Endodermal cell (in vitro differentiated cells): ENCODE results near the gene FKBP6. TPM values are rescaled to one million over a fixed set of nuclear protein-coding genes. Genes with fewer than 3 reads are reported as not detected.

Experiments
- DNase-seq: peaks from one replicate; pipeline ENCODE4 v3.0.0-alpha.2; 2017
- H3K27ac ChIP-seq: 2 replicates; pipeline ENCODE4 v1.5.1; 2013; ENCODE audit warnings: mild to moderate bottlenecking, low read depth, low read length, moderate library complexity
- H3K27me3 ChIP-seq: 2 replicates; pipeline ENCODE4 v1.6.1; 2013; ENCODE audit warnings: mild to moderate bottlenecking, low read length, moderate library complexity; ENCODE audit not compliant: insufficient read depth, control insufficient read depth, poor library complexity, severe bottlenecking
- H3K36me3 ChIP-seq: 2 replicates; pipeline ENCODE4 v1.7.0; 2013; ENCODE audit warnings: mild to moderate bottlenecking, low read length, moderate library complexity; ENCODE audit not compliant: control insufficient read depth, insufficient read depth
- H3K4me1 ChIP-seq: one replicate; pipeline ENCODE4 v1.7.0; 2013; ENCODE audit warnings: low read length; ENCODE audit not compliant: control insufficient read depth, insufficient read depth
- H3K4me3 ChIP-seq: 2 replicates; pipeline ENCODE4 v1.5.1; 2013; ENCODE audit warnings: mild to moderate bottlenecking, low read length, moderate library complexity
- H3K9ac ChIP-seq: 2 replicates; pipeline ENCODE4 v1.6.1; 2013; ENCODE audit warnings: mild to moderate bottlenecking, low read length, moderate library complexity; ENCODE audit not compliant: poor library complexity, severe bottlenecking; ENCODE audit errors: extremely low read depth
- H3K9me3 ChIP-seq: 2 replicates; pipeline ENCODE4 v1.6.1; 2013; ENCODE audit warnings: mild to moderate bottlenecking, low read length, moderate library complexity; ENCODE audit not compliant: control insufficient read depth
- H3K27ac Mint-ChIP-seq: 2 replicates; pipeline ENCODE4 v1.8.0; 2020; ENCODE audit warnings: mixed read lengths
- H3K27me3 Mint-ChIP-seq: 2 replicates; pipeline ENCODE4 v1.8.0; 2021; ENCODE audit warnings: mild to moderate bottlenecking, mixed read lengths; ENCODE audit not compliant: insufficient read depth
- H3K36me3 Mint-ChIP-seq: 2 replicates; pipeline ENCODE4 v1.8.0; 2020; ENCODE audit warnings: low read depth, mixed read lengths
- H3K4me1 Mint-ChIP-seq: 2 replicates; pipeline ENCODE4 v1.8.0; 2020; ENCODE audit warnings: mixed read lengths
- H3K4me3 Mint-ChIP-seq: 2 replicates; pipeline ENCODE4 v1.8.0; 2020; ENCODE audit warnings: mild to moderate bottlenecking, moderate library complexity, mixed read lengths
- H3K9me3 Mint-ChIP-seq: 2 replicates; pipeline ENCODE4 v1.8.0; 2020; ENCODE audit warnings: mild to moderate bottlenecking, mixed read lengths
- CTCF ChIP-seq: fragments of 200-600 bp; sonication (generic); conservative IDR thresholded peaks from 2 replicates; pipeline ENCODE4 v1.5.0; 2021; ENCODE audit warnings: antibody characterized with exemption, mild to moderate bottlenecking
- WGBS, 2 experiments: methylation state at CpG; one replicate each; pipeline versions ENCODE4 v1.1.5 to v1.1.7; 2013; ENCODE audit warnings: missing lambda C conversion rate in 2 of 2, mixed read lengths in 1 of 2; ENCODE audit not compliant: insufficient coverage in 1 of 2, insufficient read length in 1 of 2; 5-methylcytosine and 5-hydroxymethylcytosine counted together
- total RNA-seq, 2 donors: library from RNA; stranded (reverse); fragmentation: NEBNext Ultra II Directional in 1 of 2; extraction: Animal tissue kit (Norgen Biotek cat#: 25700) in 1 of 2; gene quantifications; 2 replicates in 1 of 2; 3 replicates in 1 of 2; pipeline ENCODE4 v1.2.1, GENCODE V29; 2021

The FKBP6 gene
- total RNA-seq, 2 donors from 2014 or later = not detected

- Histone ChIP-seq H3K4me3 (no peak overlapping the region), H3K9me3 (peaks cover 10% of the 10 kb centered on the region), H3K27ac (no peak overlapping the region), H3K4me1 (peaks cover 6% of the 10 kb centered on the region), H3K9ac (no peak overlapping the region), H3K27me3 (no peaks in the 10 kb centered on the region), H3K36me3 (no peaks in the 10 kb centered on the region)
- Mint-ChIP-seq H3K4me1 (peaks cover 13% of the 10 kb centered on the region), H3K9me3 (peaks cover 7% of the 10 kb centered on the region), H3K27me3 (no peaks in the 10 kb centered on the region), H3K27ac (no peak overlapping the region), H3K4me3 (no peak overlapping the region), H3K36me3 (no peaks in the 10 kb centered on the region)
- WGBS, 2 experiments = 56 to 59% methylated on average over 5 to 6 of the region's 6 CpGs
- DNase-seq = peak; percentile 78
- TF ChIP-seq CTCF = no peak
These were observed 23.6 kb downstream of the FKBP6 start for GRCh38 chr7:73351447-73352167.

DNA sequence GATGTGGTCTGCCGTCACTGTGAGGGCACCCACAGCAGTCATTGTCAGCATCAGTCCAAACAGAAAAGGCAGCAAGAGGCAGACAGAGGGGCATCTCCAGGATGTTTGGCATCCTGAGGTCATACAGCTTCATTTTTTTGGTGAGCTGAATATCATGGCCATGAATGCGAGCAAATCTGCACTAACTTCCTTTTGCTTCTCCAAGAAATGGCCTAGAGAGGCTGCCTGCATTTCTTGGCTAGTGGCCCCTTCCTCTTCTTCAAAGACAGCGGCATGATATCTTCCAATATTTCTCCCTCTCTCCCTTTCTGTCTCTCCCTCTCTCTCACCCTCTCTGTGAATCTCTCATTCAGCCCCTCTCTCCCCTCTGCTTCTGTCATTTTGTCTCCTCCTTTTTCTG, 24.8 kb downstream of the FKBP6 start:
- H3K9ac ChIP-seq = no peak overlapping the region
- no peak overlapping the region for H3K4me3 ChIP-seq
- H3K9me3 ChIP-seq = peaks cover 10% of the 10 kb centered on the region
- peaks cover 13% of the 10 kb centered on the region for H3K4me1 Mint-ChIP-seq
- no peak overlapping the region for H3K27ac ChIP-seq
- WGBS, 2 experiments = 93 to 94% methylated on average over 3 of the region's 3 CpGs
- no peaks in the 10 kb centered on the region for H3K36me3 Mint-ChIP-seq
- H3K4me1 ChIP-seq = peaks cover 6% of the 10 kb centered on the region
- no peaks in the 10 kb centered on the region for H3K36me3 ChIP-seq
- H3K4me3 Mint-ChIP-seq = no peak overlapping the region
- no peak for TF ChIP-seq CTCF
- H3K27me3 ChIP-seq = no peaks in the 10 kb centered on the region
- no peak for DNase-seq
- peaks cover 7% of the 10 kb centered on the region for H3K9me3 Mint-ChIP-seq
- no peaks in the 10 kb centered on the region for H3K27me3 Mint-ChIP-seq
- H3K27ac Mint-ChIP-seq = peak overlapping the region; percentile 20

DNA sequence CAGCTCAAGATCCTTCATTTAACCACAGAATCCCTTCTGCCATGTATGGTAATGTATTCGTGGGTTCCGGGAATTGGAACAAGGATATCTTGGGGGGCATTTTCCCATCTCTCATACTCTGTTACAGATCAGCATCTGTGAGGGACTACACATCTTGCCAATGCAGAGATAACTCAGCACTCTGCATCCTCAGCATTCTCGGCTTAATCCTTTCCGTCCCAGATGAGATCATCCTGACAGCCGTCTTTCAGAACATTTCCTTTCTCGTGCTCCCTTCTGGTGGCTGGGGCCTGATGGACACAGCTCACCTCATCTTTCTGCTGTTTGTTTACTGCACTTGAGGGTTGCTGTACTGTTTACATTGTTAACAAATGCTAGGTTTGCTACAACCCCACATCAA, 25.3 kb downstream of the FKBP6 start:
- no peaks in the 10 kb centered on the region for H3K36me3 ChIP-seq
- no peak overlapping the region for H3K4me3 ChIP-seq
- no peak overlapping the region for H3K9ac ChIP-seq
- no peak for TF ChIP-seq CTCF
- H3K9me3 ChIP-seq = peaks cover 10% of the 10 kb centered on the region
- H3K27ac Mint-ChIP-seq = peak overlapping the region; percentile 20
- 75 to 84% methylated on average over 6 of the region's 6 CpGs for WGBS, 2 experiments
- H3K9me3 Mint-ChIP-seq = peaks cover 7% of the 10 kb centered on the region
- H3K4me1 ChIP-seq = peaks cover 6% of the 10 kb centered on the region
- no peaks in the 10 kb centered on the region for H3K27me3 Mint-ChIP-seq
- H3K4me3 Mint-ChIP-seq = no peak overlapping the region
- H3K4me1 Mint-ChIP-seq = peaks cover 17% of the 10 kb centered on the region
- DNase-seq = peak; percentile 49
- no peaks in the 10 kb centered on the region for H3K36me3 Mint-ChIP-seq
- H3K27me3 ChIP-seq = no peaks in the 10 kb centered on the region
- no peak overlapping the region for H3K27ac ChIP-seq
